HG03064 (cell line): ENCODE measurements around the gene SIL1.
"Not testable (repeated sequence)": the region's sequence is repeated elsewhere in the genome, so short reads cannot be mapped to it uniquely, and the experiment has no call there.

Source experiments
- ATAC-seq: cut with Tn5 transposase; IDR thresholded peaks from one replicate; pipeline ENCODE4 v1.9.1; 2021; ENCODE audit warnings: low read depth; ENCODE audit not compliant: unreplicated experiment

SIL1 gene

DNA sequence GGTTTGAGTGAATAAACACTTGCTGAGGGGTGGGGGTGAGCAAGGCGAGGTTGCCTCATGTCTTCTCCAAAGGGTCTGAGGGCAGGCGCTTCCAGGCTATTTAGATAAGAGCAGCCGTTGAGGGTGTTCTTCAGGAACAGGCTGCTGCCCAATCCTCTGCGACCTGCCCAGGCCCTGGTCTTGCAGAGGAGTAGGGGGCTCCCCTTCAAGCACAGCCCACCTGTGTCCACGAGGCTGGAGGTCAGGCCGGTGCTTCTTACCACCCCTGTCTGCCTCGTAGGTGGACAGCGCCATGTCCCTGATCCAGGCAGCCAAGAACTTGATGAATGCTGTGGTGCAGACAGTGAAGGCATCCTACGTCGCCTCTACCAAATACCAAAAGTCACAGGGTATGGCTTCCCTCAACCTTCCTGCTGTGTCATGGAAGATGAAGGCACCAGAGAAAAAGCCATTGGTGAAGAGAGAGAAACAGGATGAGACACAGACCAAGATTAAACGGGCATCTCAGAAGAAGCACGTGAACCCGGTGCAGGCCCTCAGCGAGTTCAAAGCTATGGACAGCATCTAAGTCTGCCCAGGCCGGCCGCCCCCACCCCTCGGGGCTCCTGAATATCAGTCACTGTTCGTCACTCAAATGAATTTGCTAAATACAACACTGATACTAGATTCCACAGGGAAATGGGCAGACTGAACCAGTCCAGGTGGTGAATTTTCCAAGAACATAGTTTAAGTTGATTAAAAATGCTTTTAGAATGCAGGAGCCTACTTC, 264.5 kb downstream of the SIL1 start:
- no peak for ATAC-seq

DNA sequence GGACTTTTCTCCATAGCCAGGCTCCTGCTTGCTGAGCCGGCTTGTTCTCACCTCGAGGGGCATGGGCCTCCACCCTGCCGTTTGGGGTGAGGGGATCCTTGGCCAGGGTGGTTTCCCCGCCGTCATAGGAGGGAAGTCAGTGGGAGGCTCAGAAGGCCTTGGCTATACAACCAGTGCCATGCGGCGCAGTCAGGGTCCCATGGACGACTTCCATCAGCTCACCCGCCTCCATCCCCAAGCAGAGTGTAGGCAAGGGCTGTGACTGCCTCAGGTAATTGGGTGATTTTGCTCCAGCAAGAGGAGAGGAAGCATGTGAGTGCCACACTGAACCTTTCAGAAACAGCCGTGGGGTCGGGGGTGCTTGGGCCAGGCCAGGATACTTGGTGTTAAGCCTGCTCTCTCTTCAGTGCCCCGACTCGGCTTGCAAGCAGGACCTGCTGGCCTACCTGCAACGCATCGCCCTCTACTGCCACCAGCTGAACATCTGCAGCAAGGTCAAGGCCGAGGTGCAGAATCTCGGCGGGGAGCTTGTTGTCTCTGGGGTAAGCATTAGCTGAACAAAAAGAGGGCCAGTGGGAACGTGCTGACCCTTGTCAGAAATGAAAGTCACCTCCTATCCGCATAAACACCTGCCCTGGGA, 265.9 kb downstream of the SIL1 start:
- no peak for ATAC-seq

DNA sequence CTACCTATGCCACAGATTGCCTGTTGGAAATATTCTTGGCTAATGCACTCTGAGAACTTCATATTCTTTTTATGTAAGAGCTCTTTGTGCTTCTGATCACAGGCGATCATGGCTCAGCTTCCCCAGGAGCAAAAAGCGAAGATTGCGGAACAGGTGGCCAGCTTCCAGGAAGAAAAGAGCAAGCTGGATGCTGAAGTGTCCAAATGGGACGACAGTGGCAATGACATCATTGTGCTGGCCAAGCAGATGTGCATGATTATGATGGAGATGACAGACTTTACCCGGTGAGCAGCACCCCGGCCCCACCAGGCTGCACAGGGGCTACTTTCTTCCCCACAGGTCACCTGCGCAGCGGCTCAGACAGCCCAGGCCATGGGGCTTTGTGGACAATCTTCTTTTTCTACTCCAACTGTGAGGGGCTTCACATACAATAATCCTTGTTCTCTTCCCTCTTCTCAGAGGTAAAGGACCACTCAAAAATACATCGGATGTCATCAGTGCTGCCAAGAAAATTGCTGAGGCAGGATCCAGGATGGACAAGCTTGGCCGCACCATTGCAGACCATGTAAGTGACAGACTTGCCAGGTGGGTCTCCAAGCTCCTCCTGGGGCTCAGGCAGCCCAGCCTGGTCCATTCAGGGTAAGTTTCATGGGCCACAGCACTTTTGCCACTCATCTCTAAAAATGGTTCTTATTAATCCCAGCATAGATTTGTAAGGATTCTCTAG, 267.6 kb downstream of the SIL1 start:
- ATAC-seq, result no peak

DNA sequence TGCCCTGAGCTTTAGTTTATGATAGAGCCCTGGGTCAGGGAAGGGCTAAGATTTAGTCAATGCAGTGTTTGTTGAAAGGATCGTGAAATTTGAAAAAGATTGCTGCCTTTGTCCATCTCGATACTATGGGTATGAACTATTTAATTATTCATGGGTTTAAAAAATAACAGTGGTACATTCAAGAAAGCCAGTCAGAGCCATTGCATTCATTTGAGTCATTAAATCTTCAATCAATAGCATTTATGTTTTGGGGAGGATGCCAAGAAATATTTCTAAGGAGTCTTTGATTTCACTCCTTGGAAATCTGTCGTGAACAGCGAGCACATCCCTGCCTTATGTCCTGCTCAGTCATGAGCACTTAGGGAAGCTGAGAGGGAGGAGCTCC, 268.6 kb downstream of the SIL1 start:
- no peak for ATAC-seq

DNA sequence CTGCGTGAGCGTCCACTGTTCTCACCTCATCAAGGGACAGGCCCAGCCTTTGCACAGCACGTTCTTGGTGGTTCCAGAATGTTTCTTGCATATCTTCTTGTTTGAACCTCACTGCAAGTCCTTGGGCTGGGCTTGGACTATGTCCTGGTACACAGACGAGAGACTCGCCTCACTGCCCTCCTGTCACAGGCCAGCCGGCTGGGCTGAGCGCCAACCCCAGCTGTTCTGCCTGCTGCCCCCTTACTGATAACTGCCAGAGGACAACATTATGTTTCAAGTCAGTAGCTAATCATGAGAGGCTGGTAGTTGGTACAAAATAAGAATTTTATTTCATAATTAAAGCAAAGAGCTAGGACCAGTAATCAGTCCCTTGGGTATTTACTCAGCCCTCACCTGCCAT, 270.2 kb downstream of the SIL1 start:
- no peak for ATAC-seq

DNA sequence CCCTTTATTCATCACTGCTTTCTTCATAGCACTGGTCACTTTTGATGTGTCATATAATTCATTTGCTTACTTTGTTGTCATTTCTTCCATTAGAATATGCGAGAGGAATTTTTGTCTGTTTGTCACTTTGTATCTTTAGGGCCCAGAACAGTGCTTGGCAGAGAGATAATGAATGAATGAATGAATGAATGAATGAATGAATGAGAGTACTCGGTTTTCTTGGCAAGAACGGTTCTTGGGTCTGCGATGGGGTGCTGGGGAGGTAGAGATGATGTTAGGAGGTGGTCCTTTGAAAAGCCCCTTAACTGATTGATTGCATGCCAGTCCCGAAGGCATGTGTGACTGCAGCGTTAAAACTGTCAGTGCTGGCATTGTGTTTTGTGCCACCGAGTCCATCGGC, 270.6 kb downstream of the SIL1 start:
- no peak for ATAC-seq

DNA sequence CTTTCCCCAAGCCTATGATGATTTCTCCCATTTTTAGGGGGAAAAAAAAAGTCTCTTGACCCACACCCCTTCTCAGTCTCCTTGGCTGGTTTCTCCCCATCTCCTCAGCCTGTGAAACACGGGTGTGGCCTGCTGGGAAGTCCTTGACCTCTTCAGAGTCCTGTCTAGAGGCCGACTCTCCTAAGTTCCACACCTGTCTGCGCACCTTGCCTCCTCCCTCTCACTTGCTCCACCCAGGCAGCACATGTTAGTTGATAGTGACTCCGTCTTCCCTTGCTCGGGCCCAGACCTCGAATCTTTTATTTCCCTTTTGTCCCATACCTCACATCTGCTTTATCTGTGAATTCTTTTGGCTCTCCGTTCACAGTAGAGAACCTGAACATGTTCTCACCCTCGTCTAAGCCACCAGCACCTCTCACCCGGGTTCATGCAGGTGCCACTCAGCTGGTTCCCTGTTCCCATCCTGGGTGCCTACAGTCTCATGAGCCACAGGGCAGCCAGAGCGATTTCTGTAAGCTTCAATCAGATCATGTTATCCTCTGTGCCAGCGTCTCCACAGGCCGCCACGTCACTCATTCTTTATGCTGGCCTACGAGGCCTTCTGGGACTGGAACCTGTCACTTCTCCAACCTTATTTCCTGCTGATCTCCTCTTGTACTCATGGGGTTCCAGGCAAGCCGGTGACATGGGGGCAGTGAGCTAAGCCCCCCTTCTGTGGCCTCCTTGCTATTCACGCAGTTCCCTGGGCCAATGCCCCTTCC, 271.3 kb downstream of the SIL1 start:
- ATAC-seq, result no peak

DNA sequence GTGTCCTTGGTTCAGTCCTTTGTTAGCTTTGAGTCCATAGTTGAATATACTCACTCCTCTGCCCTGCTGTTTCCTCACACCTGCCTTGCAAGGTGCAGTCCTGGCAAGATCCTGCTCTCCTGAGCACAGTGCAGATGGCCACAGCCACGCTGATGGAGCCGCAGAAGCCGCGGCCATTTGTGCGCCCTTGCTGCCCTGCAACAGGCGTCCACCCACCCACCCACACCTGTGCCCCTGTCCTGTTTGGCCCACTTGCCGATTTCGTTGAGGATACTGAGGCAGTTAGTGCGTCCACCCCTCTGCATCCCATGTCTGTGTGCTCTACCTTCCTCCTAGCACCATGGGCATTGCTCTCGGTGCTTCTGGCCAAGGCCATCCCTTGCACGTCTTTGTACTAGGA, 271.9 kb downstream of the SIL1 start:
- ATAC-seq, result no peak

DNA sequence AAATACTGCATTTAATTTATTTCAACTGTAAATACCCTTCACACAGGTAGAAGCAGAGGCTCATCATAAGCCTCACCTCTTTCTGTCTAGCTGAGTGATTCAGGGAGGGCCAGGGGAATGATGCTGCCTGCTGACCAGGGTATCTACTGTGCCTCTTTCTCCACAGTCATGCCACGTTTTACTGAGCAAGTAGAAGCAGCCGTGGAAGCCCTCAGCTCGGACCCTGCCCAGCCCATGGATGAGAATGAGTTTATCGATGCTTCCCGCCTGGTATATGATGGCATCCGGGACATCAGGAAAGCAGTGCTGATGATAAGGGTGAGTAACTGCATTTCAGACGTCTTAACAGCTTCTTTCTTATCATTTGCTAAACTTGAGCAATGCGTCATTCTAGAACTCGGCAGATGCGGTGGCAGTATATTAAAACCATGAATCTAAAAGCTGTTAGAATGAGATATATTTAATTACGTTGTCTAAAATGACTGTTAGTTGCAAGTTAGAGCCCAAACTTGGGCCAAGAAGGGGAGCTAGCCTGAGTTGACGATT, 273.0 kb downstream of the SIL1 start:
- no peak for ATAC-seq

DNA sequence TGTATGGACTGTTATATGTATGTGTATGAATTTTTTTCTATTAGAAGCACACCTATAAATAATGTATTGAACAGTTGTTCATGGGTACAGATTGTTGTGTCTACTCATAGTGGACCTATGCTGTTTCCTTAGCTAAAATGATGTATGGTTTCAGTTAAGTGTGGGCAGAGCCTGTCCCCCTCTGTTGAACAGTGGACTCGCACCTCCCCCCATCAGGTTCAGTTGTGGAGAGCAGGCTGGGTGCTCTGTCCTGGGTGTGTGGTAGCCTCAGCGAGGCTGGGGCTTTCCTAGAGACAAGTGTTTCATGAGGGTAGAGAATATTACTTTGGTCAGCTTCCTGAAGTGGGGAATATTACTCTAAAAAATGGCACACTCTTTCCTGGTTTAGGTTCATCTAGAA, 275.7 kb downstream of the SIL1 start:
- ATAC-seq, result no peak

DNA sequence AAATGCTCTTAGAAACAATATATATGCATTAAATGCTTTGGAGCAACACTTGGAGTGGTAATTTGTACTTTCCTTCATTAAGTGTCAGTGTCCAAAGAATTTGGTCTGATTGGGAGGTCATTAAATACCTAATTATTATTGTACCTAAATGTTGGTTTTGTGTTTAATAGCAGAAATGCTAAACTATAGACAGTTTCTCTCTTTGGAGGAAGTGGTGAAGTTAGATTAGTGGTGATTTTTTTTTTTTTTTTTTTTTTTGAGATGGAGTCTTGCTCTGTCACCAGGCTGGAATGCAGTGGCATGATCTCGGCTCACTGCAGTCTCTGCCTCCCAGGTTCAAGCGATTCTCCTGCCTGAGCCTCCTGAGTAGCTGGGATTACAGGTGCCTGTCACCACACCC, 276.8 kb downstream of the SIL1 start:
- not testable (repeated sequence) for ATAC-seq

DNA sequence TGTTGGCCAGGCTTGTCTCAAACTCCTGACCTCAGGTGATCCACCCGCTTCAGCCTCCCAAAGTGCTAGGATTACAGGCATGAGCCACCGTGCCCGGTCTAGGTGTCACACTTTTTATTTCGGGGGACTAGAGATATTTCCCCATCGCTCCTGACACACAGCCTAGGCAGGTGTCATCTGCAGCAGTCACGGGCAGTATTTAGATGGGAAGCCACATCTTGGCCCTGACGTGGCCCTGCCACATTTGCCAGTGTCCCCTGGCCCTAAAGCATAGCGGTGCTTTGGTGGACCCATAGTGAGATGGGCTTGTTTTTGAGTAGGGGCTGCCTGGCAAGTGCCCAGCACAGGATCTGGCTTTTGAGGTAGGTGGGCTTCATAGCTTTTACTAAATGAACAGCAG, 278.0 kb downstream of the SIL1 start:
- no peak for ATAC-seq

DNA sequence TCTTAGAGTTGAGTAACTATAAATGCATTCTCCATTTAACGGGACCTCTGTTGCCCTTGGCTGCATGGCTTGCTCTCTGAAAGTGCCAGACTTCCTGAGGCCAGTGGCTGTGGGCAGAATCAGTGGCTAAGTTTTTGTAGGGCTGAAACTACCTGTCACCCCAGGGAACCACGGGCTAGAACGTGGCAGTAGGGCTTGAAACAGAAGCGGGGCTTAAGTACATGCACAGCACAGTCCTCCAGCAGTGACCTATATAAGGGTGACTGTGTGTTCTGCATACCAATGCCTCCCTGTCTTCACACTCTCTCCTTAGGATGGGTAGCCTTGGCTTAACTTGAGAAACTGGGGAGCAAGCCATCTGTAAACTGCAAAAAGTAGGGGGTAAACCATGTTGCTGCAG, 279.5 kb downstream of the SIL1 start:
- no peak for ATAC-seq

DNA sequence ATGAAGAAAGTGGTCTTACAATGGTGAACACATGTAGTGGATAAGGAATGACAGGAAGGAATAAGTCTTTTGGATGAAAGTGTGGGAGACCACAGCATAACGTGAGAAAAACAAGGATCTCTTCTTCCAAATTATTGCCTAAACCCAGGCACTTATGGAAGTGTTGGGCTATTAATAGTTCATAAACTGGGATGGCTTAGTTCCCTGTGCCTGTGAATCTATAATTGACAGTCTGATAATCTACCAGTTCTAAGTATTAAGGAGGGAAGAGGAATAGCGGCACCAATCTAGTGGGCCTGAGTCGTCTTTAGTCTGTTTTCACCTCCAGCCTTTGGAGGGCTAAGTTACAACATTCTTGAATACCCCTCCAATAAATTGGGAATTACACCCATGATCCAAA, 283.8 kb downstream of the SIL1 start:
- ATAC-seq, result no peak

DNA sequence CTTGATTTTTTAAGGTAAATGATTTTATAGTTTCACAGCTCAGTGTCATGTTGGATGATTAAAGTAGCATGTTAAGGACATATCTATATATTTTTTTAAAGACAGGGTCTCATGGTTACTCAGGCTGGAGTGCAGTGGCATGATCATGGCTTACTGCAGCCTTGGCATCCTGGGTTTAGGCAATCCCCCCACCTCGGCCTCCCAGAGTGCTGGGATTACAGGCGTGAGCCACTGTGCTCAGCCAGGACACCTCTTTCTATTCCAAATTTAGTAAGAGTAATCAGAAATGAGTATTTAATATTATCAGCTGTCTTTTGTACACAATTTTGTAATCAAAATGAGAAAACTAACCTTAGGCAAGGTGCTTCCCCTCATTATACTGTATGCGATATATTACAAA, 284.4 kb downstream of the SIL1 start:
- ATAC-seq, result no peak

DNA sequence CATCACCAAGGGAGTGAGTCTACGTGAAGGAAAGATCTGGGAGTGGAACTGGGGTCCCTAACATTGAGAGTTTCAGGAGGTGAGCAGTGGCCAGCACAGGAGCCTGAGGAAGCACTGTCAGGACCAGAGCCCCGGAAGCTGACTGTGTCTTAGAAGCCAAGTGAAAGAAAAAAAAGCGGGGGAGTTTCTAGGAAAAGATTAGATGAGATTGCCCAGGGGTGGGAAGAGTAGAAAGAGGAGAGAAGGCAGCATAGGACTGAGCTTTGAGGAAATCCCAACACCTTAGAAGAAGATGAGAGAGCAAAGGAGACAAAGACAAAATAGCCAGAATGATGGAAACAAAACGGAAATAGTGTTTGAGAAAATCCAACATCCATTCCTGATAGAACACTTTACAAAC, 286.1 kb downstream of the SIL1 start:
- ATAC-seq, result no peak

DNA sequence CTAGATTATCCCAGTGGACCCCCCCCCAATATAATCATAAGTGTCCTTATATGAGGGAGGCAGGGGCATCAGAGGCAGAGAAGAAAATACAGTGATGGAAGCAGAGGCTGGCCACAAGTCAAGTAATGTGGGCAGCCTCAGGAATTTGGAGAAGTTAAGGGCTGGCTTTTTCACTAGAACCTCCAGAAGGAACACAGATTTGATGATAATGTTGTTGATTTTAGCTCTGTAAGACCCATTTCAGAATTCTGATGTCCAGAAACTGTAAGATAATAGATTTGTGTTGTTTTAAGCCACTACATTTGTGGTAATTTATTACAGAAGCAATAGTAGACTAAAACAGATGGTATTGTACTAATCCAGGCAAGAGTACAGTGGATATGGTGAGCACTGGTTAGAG, 286.7 kb downstream of the SIL1 start:
- no peak for ATAC-seq

DNA sequence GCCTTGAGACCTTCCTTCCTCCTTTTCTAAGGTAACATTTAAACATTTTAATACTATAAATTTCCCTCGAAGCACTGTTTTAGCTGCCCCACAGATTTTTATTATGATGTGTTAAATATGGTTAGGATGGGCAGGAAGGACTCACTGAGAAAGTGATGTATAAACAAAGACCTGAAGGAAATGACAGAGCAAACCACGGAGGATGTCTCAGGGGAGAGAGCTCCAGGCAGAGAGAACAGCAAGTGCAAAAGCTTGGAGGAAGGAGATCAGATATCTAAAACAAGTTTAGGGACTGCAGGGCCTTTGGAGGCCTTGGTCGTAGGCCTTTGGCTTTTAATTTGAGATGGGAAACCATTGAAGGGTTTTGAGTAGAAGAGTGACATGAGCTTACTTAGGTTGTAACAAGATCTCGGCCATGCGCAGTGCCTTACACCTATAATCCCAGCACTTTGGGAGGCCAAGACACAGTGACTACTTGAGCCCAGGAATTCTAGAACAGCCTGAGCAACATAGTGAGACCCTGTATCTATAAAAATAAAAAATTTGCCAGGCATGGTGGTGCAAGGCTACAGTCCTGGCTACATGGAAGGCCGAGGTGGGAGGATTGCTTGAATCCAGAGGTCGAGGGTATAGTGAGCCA, 287.5 kb downstream of the SIL1 start:
- ATAC-seq, result no peak

DNA sequence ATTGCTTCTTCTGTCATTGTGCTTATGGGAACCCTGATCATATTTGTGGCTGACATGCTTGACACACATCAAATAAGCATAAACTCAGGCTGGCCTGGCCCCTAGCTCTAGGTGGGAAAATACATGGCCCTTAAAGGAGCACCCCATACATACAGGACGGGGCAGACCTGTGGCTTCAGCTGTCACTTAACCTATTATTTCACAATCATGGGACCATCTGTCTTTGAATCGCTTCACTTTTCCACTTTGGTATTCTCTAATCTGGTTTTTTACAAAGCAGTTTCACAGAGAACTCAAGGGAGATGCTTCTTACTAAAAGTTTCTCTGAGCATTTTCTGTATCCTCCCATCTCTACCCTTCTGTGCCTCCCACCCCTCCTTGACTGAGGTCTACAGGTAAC, 288.4 kb downstream of the SIL1 start:
- no peak for ATAC-seq

DNA sequence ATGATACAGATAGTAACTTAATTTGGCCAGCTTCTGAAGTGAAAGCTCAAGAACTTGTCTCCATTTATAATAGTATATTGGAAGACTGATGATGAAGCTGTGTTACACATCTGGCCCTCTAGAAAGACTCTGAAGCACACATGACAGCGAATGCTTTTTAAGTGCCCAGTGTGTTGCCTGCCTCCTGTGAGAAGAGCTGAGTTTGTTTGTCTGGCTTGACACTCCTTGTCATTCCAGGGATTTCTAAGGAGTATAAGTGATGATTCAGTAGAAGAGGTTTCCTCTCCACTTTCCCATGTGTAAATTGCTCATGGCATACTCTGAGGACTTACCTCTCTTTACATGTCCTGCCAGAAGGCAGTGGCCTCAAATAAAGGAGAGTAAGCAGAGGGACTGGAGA, 292.6 kb downstream of the SIL1 start:
- no peak for ATAC-seq
